IPS-18a (cell line): ENCODE data around the gene ATRN.

ENCODE experiments used
- H3K27ac ChIP-seq: one replicate; pipeline ENCODE4 v1.5.1; 2013; ENCODE audit warnings: low read length
- H3K27me3 ChIP-seq: one replicate; pipeline ENCODE4 v1.6.1; 2013; ENCODE audit warnings: mild to moderate bottlenecking, low read length; ENCODE audit not compliant: control insufficient read depth, insufficient read depth
- H3K36me3 ChIP-seq: one replicate; pipeline ENCODE4 v1.6.1; 2013; ENCODE audit warnings: low read depth, low read length; ENCODE audit not compliant: control insufficient read depth
- H3K4me1 ChIP-seq: one replicate; pipeline ENCODE4 v1.6.1; 2013; ENCODE audit warnings: low read depth, low read length; ENCODE audit not compliant: control insufficient read depth
- H3K4me3 ChIP-seq: one replicate; pipeline ENCODE4 v1.5.1; 2013; ENCODE audit warnings: low read length
- H3K9ac ChIP-seq: one replicate; pipeline ENCODE4 v1.6.1; 2013; ENCODE audit warnings: mild to moderate bottlenecking, low read length, moderate library complexity
- H3K9me3 ChIP-seq: one replicate; pipeline ENCODE4 v1.6.1; 2013; ENCODE audit warnings: low read depth, low read length; ENCODE audit not compliant: control insufficient read depth

Gene ATRN

GRCh38 chr20:3677733-3678132, 206.9 kb downstream of the ATRN start:
- Histone ChIP-seq H3K27ac (no peak overlapping the region), H3K27me3 (peaks cover 15% of the 10 kb centered on the region), H3K9me3 (no peaks in the 10 kb centered on the region), H3K36me3 (no peaks in the 10 kb centered on the region), H3K4me3 (no peak overlapping the region), H3K4me1 (no peaks in the 10 kb centered on the region), H3K9ac (no peak overlapping the region)

- H3K27ac ChIP-seq = no peak overlapping the region
- no peaks in the 10 kb centered on the region for H3K9me3 ChIP-seq
- no peaks in the 10 kb centered on the region for H3K36me3 ChIP-seq
- H3K4me1 ChIP-seq = no peaks in the 10 kb centered on the region
- H3K9ac ChIP-seq = no peak overlapping the region
- no peak overlapping the region for H3K4me3 ChIP-seq
- peaks cover 18% of the 10 kb centered on the region for H3K27me3 ChIP-seq
These were observed 207.4 kb downstream of the ATRN start for GRCh38 chr20:3678198-3678597.

- H3K9ac ChIP-seq = no peak overlapping the region
- H3K9me3 ChIP-seq = no peaks in the 10 kb centered on the region
- H3K4me3 ChIP-seq = no peak overlapping the region
- H3K27ac ChIP-seq = no peak overlapping the region
- peaks cover 23% of the 10 kb centered on the region for H3K27me3 ChIP-seq
- H3K36me3 ChIP-seq = no peaks in the 10 kb centered on the region
- no peaks in the 10 kb centered on the region for H3K4me1 ChIP-seq
These were observed 208.3 kb downstream of the ATRN start for GRCh38 chr20:3678856-3679720.

GRCh38 chr20:3679749-3680700, 209.2 kb downstream of the ATRN start:
- Histone ChIP-seq H3K27ac (no peak overlapping the region), H3K36me3 (no peaks in the 10 kb centered on the region), H3K4me1 (peaks cover 8% of the 10 kb centered on the region), H3K9ac (no peak overlapping the region), H3K9me3 (no peaks in the 10 kb centered on the region), H3K27me3 (peaks cover 24% of the 10 kb centered on the region), H3K4me3 (no peak overlapping the region)

- H3K4me3 ChIP-seq = peak overlapping the region; percentile 46
- no peaks in the 10 kb centered on the region for H3K36me3 ChIP-seq
- H3K27me3 ChIP-seq = peaks cover 28% of the 10 kb centered on the region
- no peak overlapping the region for H3K9ac ChIP-seq
- no peaks in the 10 kb centered on the region for H3K9me3 ChIP-seq
- peaks cover 13% of the 10 kb centered on the region for H3K4me1 ChIP-seq
- H3K27ac ChIP-seq = no peak overlapping the region
These were observed 210.0 kb downstream of the ATRN start for GRCh38 chr20:3680701-3681351.

DNA sequence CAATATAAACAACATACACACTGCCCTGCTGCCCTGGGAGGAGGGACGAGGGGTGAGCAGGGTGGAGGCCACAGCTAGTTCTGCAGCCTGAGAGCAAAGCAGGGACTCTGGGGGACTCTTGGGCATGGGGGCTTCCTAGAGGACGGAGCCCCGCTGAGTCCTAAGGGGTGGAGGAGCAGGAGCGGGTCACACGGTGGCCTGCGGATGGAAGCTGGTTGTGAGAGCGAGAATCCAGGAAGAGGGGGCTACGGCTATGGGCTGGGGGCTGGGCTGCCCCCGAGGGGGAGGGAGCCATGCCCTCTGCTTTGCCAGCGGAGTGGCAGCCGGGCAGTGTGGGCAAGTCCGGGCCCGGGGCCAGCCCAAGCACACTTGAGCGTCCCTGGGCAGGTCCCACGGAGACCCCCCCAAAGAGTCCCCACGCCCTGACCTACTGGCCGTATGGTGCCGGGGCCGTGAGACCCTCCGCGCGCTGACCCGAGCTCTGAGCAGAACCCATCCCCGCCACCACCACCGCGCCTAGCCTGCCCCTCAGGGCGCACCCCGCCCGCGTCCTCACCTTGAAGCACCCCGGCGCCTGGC, 210.6 kb downstream of the ATRN start:
- Histone ChIP-seq H3K36me3 (no peaks in the 10 kb centered on the region), H3K9ac (no peak overlapping the region), H3K9me3 (no peaks in the 10 kb centered on the region), H3K4me1 (peaks cover 13% of the 10 kb centered on the region), H3K4me3 (peak overlapping the region; percentile 46), H3K27ac (no peak overlapping the region), H3K27me3 (peaks cover 28% of the 10 kb centered on the region)

- H3K36me3 ChIP-seq = no peaks in the 10 kb centered on the region
- H3K4me3 ChIP-seq = peak within 1 kb of the TSS; percentile 57
- H3K9ac ChIP-seq = no peak within 1 kb of the TSS
- peaks cover 13% of the 10 kb centered on the region for H3K4me1 ChIP-seq
- H3K27ac ChIP-seq = no peak within 1 kb of the TSS
- H3K27me3 ChIP-seq = peaks cover 28% of the 10 kb centered on the region
- no peaks in the 10 kb centered on the region for H3K9me3 ChIP-seq
These were observed 211.3 kb downstream of the ATRN start, which contains the start of gene ADAM33 for GRCh38 chr20:3681931-3682781. ADAM33 (minus strand) TSS chr20:3682010; CDS start chr20:3682004, 6 bp downstream.

DNA sequence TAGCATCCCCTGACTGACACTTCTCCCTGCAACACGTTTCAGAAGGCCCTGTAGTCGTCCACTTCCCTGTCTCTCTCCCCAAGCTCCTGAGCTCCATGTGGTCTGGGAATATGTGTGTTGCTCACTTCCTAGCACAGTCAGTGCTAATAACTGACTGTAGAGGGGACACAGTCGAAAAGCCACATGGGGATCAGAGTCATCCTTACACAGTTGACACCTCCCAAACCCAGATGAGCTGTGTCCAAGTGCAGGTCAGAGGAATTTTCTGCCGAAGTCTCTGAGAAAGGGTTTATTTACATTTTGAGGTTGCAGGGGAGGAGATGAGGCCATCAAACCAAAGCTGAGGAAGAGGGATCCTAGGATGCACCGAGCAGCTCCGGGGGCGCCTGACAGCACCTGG, 214.5 kb downstream of the ATRN start:
- Histone ChIP-seq H3K36me3 (no peaks in the 10 kb centered on the region), H3K9me3 (no peaks in the 10 kb centered on the region), H3K9ac (no peak overlapping the region), H3K27me3 (peaks cover 28% of the 10 kb centered on the region), H3K27ac (no peak overlapping the region), H3K4me1 (peaks cover 13% of the 10 kb centered on the region), H3K4me3 (no peak overlapping the region)

GRCh38 chr20:3686421-3686820, 215.6 kb downstream of the ATRN start:
- Histone ChIP-seq H3K4me1 (peaks cover 13% of the 10 kb centered on the region), H3K9ac (no peak overlapping the region), H3K4me3 (no peak overlapping the region), H3K9me3 (no peaks in the 10 kb centered on the region), H3K27ac (no peak overlapping the region), H3K27me3 (peaks cover 23% of the 10 kb centered on the region), H3K36me3 (no peaks in the 10 kb centered on the region)

GRCh38 chr20:3686867-3687321, 216.1 kb downstream of the ATRN start:
- H3K4me3 ChIP-seq = no peak overlapping the region

More at GRCh38 chr20:3686867-3687321, 216.1 kb downstream of the ATRN start:
- no peak overlapping the region for H3K9ac ChIP-seq
- peaks cover 13% of the 10 kb centered on the region for H3K4me1 ChIP-seq
- no peak overlapping the region for H3K27ac ChIP-seq
- no peaks in the 10 kb centered on the region for H3K9me3 ChIP-seq
- no peaks in the 10 kb centered on the region for H3K36me3 ChIP-seq
- peaks cover 20% of the 10 kb centered on the region for H3K27me3 ChIP-seq
